ENCODE measurements around the gene FAM161B.
"Not testable (repeated sequence)": the region's sequence is repeated elsewhere in the genome, so short reads cannot be mapped to it uniquely, and the experiment has no call there.

Gene FAM161B

GRCh38 chr14:73943083-73943482, 6.8 kb downstream of the FAM161B start:
- DNase-seq = no peak

GRCh38 chr14:73942180-73942579, 7.7 kb downstream of the FAM161B start:
- DNase-seq = no peak

GRCh38 chr14:73937012-73937411, 12.9 kb downstream of the FAM161B start:
- no peak for DNase-seq

GRCh38 chr14:73936548-73936947, 13.3 kb downstream of the FAM161B start:
- DNase-seq = no peak

GRCh38 chr14:73935666-73936065, 14.2 kb downstream of the FAM161B start:
- peak; percentile 4 for DNase-seq

GRCh38 chr14:73924337-73924736, 25.6 kb downstream of the FAM161B start:
- DNase-seq = no peak

GRCh38 chr14:73919457-73919856, 30.4 kb downstream of the FAM161B start:
- DNase-seq = not testable (repeated sequence)

GRCh38 chr14:73916324-73916723, 33.6 kb downstream of the FAM161B start:
- DNase-seq = no peak

- no peak for DNase-seq
Measured at GRCh38 chr14:73913256-73913655, 36.6 kb downstream of the FAM161B start.

GRCh38 chr14:73909681-73910080, 40.2 kb downstream of the FAM161B start:
- DNase-seq = no peak

- no peak for DNase-seq
Measured at GRCh38 chr14:73903028-73903427, 46.9 kb downstream of the FAM161B start.

GRCh38 chr14:73896521-73896920, 53.4 kb downstream of the FAM161B start:
- DNase-seq = no peak

GRCh38 chr14:73895939-73896338, 54.0 kb downstream of the FAM161B start:
- no peak for DNase-seq

GRCh38 chr14:73894180-73894687, 55.7 kb downstream of the FAM161B start:
- DNase-seq = not testable (repeated sequence)

GRCh38 chr14:73889376-73889775, 60.5 kb downstream of the FAM161B start:
- no peak for DNase-seq

- DNase-seq = no peak
Measured at GRCh38 chr14:73888971-73889370, 60.9 kb downstream of the FAM161B start.

GRCh38 chr14:73888460-73888725, 61.5 kb downstream of the FAM161B start:
- DNase-seq = no peak

GRCh38 chr14:73887694-73888459, 62.0 kb downstream of the FAM161B start:
- DNase-seq = no peak

GRCh38 chr14:73887318-73887616, 62.6 kb downstream of the FAM161B start:
- no peak for DNase-seq

- DNase-seq = peak; percentile 93
Measured at GRCh38 chr14:73886449-73887317, 63.2 kb downstream of the FAM161B start, which contains the start of gene ZNF410. Gene ZNF410 (plus strand): TSS chr14:73886859. CDS start chr14:73892176, 5,317 bp downstream.

GRCh38 chr14:73884438-73885190, 65.3 kb downstream of the FAM161B start:
- no peak for DNase-seq

Data from NCI-H2171 (cell line).